ENCODE results near the gene NRP1.

DNA sequence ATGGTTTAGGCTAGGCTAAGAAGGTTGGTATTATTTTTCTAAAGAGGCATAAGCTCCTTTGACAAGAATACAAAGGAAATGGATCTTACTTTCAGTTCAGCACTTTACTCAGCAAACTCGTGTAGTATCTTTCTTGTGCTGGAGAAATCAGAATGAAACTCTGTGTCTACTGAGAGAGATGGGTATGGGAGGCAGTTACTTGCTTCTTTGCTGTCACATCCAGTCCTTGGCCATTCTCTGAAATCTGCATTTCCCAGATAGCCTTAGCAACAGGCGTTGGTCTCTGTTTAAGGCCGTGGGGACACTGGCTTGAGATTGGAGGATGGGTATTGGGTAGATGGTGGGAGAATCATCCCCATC is 180.5 kb downstream of the NRP1 start:
- TF ChIP-seq POLR2A (IDR thresholded peaks at IDR 0.05) = no peak
- TF ChIP-seq, protein P1, sequence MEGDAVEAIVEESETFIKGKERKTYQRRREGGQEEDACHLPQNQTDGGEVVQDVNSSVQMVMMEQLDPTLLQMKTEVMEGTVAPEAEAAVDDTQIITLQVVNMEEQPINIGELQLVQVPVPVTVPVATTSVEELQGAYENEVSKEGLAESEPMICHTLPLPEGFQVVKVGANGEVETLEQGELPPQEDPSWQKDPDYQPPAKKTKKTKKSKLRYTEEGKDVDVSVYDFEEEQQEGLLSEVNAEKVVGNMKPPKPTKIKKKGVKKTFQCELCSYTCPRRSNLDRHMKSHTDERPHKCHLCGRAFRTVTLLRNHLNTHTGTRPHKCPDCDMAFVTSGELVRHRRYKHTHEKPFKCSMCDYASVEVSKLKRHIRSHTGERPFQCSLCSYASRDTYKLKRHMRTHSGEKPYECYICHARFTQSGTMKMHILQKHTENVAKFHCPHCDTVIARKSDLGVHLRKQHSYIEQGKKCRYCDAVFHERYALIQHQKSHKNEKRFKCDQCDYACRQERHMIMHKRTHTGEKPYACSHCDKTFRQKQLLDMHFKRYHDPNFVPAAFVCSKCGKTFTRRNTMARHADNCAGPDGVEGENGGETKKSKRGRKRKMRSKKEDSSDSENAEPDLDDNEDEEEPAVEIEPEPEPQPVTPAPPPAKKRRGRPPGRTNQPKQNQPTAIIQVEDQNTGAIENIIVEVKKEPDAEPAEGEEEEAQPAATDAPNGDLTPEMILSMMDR (IDR thresholded peaks at IDR 0.05 in 4 of 5, conservative IDR thresholded peaks at IDR 0.05 in 1 of 5) = no peak
